PC-9 (cell line): Measurements from ENCODE around the gene UHRF1. TPM values are rescaled to one million over a fixed set of nuclear protein-coding genes. Genes with fewer than 3 reads are reported as not detected.

Source experiments
- BruUV-seq: library from RNA; stranded (reverse); fragments of 400-500 nt; replicated peaks from 2 replicates; lab custom pipeline; 2021; lab: Mats Ljungman, UMichigan
- CTCF ChIA-PET: fragments of 300-600 bp; sonication (Branson Sonifier 250); formaldehyde crosslinking; loops from one replicate; lab custom pipeline; 2022; ENCODE audit warnings: antibody characterized with exemption; lab: Charles Lee
- POLR2A ChIA-PET: fragments of 300-600 bp; sonication (Branson Sonifier 250); formaldehyde crosslinking; loops from one replicate; lab custom pipeline; 2022; ENCODE audit warnings: antibody characterized with exemption; ENCODE audit not compliant: unreplicated experiment; lab: Charles Lee
- DNase-seq, 2 experiments: peaks; one replicate each; pipeline versions ENCODE4 v3.0.0 to v3.0.0-alpha.2; 2015 to 2022; ENCODE audit warnings: mixed read lengths in 1 of 2
- H2AFZ ChIP-seq: fragments of 200-600 bp; sonication (generic); 2 replicates; pipeline ENCODE4 v1.8.1; 2017; ENCODE audit warnings: antibody characterized with exemption
- H3F3A ChIP-seq: fragments of 200-600 bp; sonication (generic); 2 replicates; pipeline ENCODE4 v1.8.1; 2017; ENCODE audit warnings: antibody characterized with exemption, mild to moderate bottlenecking, low read depth; ENCODE audit not compliant: insufficient read depth
- H3K27ac ChIP-seq: fragments of 200-600 bp; sonication (generic); 2 replicates; pipeline ENCODE4 v1.6.1; 2016; ENCODE audit warnings: mixed run types
- H3K27me3 ChIP-seq: fragments of 200-600 bp; sonication (generic); 2 replicates; pipeline ENCODE4 v1.6.1; 2016; ENCODE audit warnings: low read depth, mixed run types; ENCODE audit not compliant: insufficient read depth
- H3K36me3 ChIP-seq: fragments of 200-600 bp; sonication (generic); 2 replicates; pipeline ENCODE4 v1.6.1; 2016; ENCODE audit warnings: low read depth, mixed run types
- H3K4me1 ChIP-seq: fragments of 200-600 bp; sonication (generic); replicated peaks from 2 replicates; pipeline ENCODE4 v1.6.1; 2016; ENCODE audit warnings: mixed run types; ENCODE audit not compliant: insufficient read depth
- H3K4me2 ChIP-seq: fragments of 200-600 bp; sonication (generic); 2 replicates; pipeline ENCODE4 v1.6.1; 2017; ENCODE audit warnings: mixed run types
- H3K4me3 ChIP-seq: fragments of 200-600 bp; sonication (generic); 2 replicates; pipeline ENCODE4 v1.6.1; 2016; ENCODE audit warnings: mixed run types
- H3K79me2 ChIP-seq: fragments of 200-600 bp; sonication (generic); 2 replicates; pipeline ENCODE4 v1.6.1; 2017; ENCODE audit warnings: low read depth, mixed run types
- H3K9me2 ChIP-seq: fragments of 200-600 bp; sonication (generic); 2 replicates; pipeline ENCODE4 v1.8.1; 2017; ENCODE audit warnings: mild to moderate bottlenecking; ENCODE audit not compliant: insufficient read depth
- H3K9me3 ChIP-seq: fragments of 200-600 bp; sonication (generic); 2 replicates; pipeline ENCODE4 v1.8.1; 2016; ENCODE audit warnings: low read depth; ENCODE audit not compliant: insufficient read depth
- H4K20me1 ChIP-seq: fragments of 200-600 bp; sonication (generic); 2 replicates; pipeline ENCODE4 v1.8.1; 2017; ENCODE audit not compliant: insufficient read depth
- EZH2 ChIP-seq: fragments of 200-600 bp; sonication (generic); IDR thresholded peaks from 2 replicates; pipeline ENCODE4 v1.8.0; 2017; ENCODE audit warnings: antibody characterized with exemption, low read depth
- intact Hi-C: fragments of 100-400 bp; cut with micrococcal nuclease; formaldehyde crosslinking; loops from one replicate; pipeline ENCODE4 v1.10.0; 2022; ENCODE audit not compliant: unreplicated experiment
- total RNA-seq: library from RNA; stranded (reverse); gene quantifications from 2 replicates; pipeline ENCODE4 v1.2.3, GENCODE V29; 2021
- TF ChIP-seq, protein P1 (sequence below): fragments of 200-600 bp; sonication (generic); conservative IDR thresholded peaks from 2 replicates; pipeline ENCODE4 v1.6.1; 2017; ENCODE audit warnings: mixed run types, antibody characterized with exemption, mild to moderate bottlenecking, moderate library complexity

UHRF1 gene
- total RNA-seq, 1 experiment from 2014 or later: 61.4 TPM

DNA sequence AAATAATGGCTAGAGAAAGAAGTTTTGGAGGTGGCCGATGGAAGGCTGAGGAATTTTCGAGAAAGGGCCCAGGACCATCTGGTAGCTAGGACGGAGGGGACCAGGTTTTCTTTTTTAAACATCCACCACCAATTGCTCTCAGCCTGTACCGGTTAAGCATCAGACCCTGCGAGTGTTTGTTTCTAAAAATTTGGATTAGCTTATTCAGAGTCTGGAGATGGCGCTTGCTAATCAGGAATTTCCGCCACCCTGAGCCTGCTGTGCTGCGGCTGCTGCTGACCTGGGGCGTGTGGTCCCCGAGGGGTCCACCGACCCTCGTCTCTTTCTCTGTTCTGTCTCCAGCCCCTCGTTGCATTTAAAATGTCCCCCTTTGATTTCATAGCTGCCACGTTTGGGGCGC is 2.0 kb downstream of the UHRF1 start:
- H3K9me2 ChIP-seq: no peaks in the 10 kb centered on the region
- TSS peak; percentile 35 for BruUV-seq

DNA sequence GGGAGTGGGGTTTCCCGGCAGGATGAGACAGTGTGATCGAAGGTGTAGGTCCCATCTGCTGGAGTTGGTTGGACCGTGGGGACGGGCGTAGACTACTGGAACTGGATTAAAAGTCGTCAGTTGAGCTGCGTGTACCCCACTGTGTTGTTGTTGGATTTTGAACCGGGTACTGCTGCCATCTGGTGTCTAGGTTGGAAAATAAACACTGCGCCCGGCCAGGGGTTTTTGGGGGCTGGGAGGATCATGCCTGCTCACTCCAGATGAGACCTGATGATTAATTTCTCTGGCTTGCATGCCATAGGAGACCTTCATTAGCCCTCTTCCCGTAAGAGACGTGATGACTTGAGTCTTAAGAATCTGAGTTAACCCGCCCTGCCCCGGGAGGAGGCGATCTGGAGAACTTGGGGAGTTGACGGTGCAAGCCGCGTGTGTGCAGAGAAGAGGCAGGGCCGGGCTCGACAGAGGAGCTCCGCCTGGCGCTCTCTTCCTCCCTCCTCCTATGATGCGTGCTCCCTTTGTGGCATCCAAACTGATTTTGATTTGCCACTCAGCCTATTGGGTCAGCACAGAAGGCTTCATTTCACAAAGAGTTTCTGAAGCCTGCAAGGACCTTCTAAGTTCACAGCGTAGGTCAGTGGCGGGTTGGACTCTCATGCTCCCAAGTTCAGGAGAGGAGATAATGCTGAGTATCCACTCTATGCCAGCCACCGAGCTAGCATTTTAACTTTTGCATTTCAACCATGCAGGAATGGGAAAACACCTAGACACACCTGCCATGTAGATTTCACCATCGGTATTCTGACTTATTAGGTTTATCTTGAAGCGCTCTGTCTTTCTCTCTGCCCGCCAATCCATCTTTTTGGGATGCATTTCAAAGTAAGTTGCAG is 2.7 kb downstream of the UHRF1 start:
- intact Hi-C loops: loop anchor here (1.0 to 10.0 kb wide), 5 partner anchors 40 to 197 kb away; no protein-coding TSS in a partner anchor
- Histone ChIP-seq H3F3A (peaks cover 47% of the 10 kb centered on the region), H3K9me3 (no peaks in the 10 kb centered on the region), H3K9me2 (no peaks in the 10 kb centered on the region), H3K4me3 (peak overlapping the region; percentile 55; the same call in 1 of the 2 replicates), H3K36me3 (0 out of 2 replicates have a peak, but pooled peaks cover 3% of the 10 kb centered on the region), H3K27ac (peak overlapping the region; percentile 84), H3K4me2 (peak overlapping the region; percentile 89), H4K20me1 (no peaks in the 10 kb centered on the region), H3K79me2 (peaks cover 52% of the 10 kb centered on the region), H2AFZ (peak overlapping the region; percentile 66; the same call in 1 of the 2 replicates), H3K4me1 (peaks cover 49% of the 10 kb centered on the region), H3K27me3 (no peaks in the 10 kb centered on the region)
- no TSS peak for BruUV-seq
- TF ChIP-seq, protein P1, sequence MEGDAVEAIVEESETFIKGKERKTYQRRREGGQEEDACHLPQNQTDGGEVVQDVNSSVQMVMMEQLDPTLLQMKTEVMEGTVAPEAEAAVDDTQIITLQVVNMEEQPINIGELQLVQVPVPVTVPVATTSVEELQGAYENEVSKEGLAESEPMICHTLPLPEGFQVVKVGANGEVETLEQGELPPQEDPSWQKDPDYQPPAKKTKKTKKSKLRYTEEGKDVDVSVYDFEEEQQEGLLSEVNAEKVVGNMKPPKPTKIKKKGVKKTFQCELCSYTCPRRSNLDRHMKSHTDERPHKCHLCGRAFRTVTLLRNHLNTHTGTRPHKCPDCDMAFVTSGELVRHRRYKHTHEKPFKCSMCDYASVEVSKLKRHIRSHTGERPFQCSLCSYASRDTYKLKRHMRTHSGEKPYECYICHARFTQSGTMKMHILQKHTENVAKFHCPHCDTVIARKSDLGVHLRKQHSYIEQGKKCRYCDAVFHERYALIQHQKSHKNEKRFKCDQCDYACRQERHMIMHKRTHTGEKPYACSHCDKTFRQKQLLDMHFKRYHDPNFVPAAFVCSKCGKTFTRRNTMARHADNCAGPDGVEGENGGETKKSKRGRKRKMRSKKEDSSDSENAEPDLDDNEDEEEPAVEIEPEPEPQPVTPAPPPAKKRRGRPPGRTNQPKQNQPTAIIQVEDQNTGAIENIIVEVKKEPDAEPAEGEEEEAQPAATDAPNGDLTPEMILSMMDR: peak; percentile 70
- no peak for TF ChIP-seq EZH2
- ChIA-PET CTCF (interaction anchor here (0.5 to 2.0 kb wide), 11 partner anchors 16 to 130 kb away, joined by 3 to 27 read pairs (median 6); partner anchors contain the start of gene PLIN3), POLR2A (no interaction called here)
- peak; percentile 90 to 97 for DNase-seq

More for the DNA sequence above, 2.0 kb downstream of the UHRF1 start:
- Histone ChIP-seq H3K27ac (peak overlapping the region; percentile 84), H2AFZ (peak overlapping the region; percentile 66; the same call in 1 of the 2 replicates), H3K4me2 (peak overlapping the region; percentile 89), H3F3A (peaks cover 47% of the 10 kb centered on the region), H3K27me3 (no peaks in the 10 kb centered on the region), H4K20me1 (no peaks in the 10 kb centered on the region), H3K4me3 (peak overlapping the region; percentile 55; the same call in 1 of the 2 replicates), H3K79me2 (peaks cover 45% of the 10 kb centered on the region), H3K4me1 (peaks cover 49% of the 10 kb centered on the region), H3K36me3 (0 out of 2 replicates have a peak, but pooled peaks cover 3% of the 10 kb centered on the region), H3K9me3 (no peaks in the 10 kb centered on the region)
- DNase-seq: no peak
- TF ChIP-seq, protein P1: no peak
- no peak for TF ChIP-seq EZH2
- POLR2A ChIA-PET: interaction anchor here (0.5 to 0.6 kb wide), 2 partner anchors 47 to 77 kb away, joined by 5 read pairs; no protein-coding TSS in a partner anchor
- CTCF ChIA-PET: interaction anchor here (0.7 to 2.0 kb wide), 5 partner anchors 39 to 102 kb away, joined by 3 to 27 read pairs (median 9); no protein-coding TSS in a partner anchor
- intact Hi-C loops: loop anchor here (1.0 to 10.0 kb wide), 4 partner anchors 39 to 197 kb away; no protein-coding TSS in a partner anchor

DNA sequence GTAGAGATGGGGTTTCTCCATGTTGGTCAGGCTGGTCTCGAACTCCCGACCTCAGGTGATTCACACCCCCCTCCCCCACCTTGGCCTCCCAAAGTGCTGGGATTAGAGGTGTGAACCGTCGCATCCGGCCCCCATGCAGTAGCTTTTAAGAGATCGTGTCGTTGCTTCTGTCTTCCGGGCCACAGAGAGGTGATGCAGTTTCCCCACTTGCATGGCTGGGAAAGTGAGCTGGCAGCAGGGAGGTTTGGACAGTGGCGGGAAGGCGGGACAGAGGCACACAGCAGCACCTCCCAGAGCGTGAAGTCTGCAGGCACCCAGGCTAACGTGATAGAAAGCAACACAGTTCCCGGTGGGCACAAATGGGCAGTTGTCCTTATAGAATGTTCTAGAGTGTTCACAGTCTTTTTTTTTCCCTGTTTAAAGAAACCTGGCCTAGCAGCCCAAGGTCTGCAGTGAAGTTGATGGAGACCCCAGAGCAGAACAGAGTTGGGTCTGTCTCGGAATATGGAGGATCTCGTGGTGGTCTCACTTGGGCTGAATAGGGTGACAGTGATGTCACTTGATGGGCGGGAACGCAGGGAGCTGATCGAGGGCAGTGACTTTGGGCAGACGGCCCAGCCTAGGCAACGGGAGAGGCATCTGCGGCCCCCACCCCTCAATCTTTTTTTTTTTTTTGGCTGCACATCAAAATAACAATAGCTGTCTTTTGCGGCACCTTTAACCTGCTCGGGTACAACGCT is 4.9 kb downstream of the UHRF1 start:
- POLR2A ChIA-PET: no interaction called here
- BruUV-seq: no TSS peak
- 0 out of 2 replicates have a peak, but pooled peaks cover 3% of the 10 kb centered on the region for H3K36me3 ChIP-seq

More for the DNA sequence above, 4.9 kb downstream of the UHRF1 start:
- peaks cover 47% of the 10 kb centered on the region for H3F3A ChIP-seq
- peak overlapping the region; percentile 60 for H3K4me2 ChIP-seq
- peak overlapping the region; percentile 89 for H3K27ac ChIP-seq
- H3K9me2 ChIP-seq: no peaks in the 10 kb centered on the region
- no peak for TF ChIP-seq EZH2
- TF ChIP-seq, protein P1: no peak
- intact Hi-C loops: loop anchor here (5.0 to 10.0 kb wide), 2 partner anchors 58 to 199 kb away; no protein-coding TSS in a partner anchor
- H2AFZ ChIP-seq: no peak overlapping the region
- H3K27me3 ChIP-seq: no peaks in the 10 kb centered on the region
- H3K4me3 ChIP-seq: no peak overlapping the region
- DNase-seq: peak in 1 of 2 experiments; percentile 36
- H3K4me1 ChIP-seq: peaks cover 49% of the 10 kb centered on the region
- CTCF ChIA-PET: interaction anchor here (0.6 to 1.0 kb wide), 3 partner anchors 44 to 654 kb away, joined by 3 to 8 read pairs (median 8); no protein-coding TSS in a partner anchor
- no peaks in the 10 kb centered on the region for H3K9me3 ChIP-seq
- H4K20me1 ChIP-seq: no peaks in the 10 kb centered on the region
- H3K79me2 ChIP-seq: peaks cover 72% of the 10 kb centered on the region
